HG02763 (cell line): Measurements from ENCODE around the gene SERPINA4.
"Not testable (repeated sequence)": the region's sequence is repeated elsewhere in the genome, so short reads cannot be mapped to it uniquely, and the experiment has no call there.

Experiments used
- ATAC-seq: cut with Tn5 transposase; IDR thresholded peaks from one replicate; pipeline ENCODE4 v1.9.1; 2021; ENCODE audit warnings: mild to moderate bottlenecking, moderate library complexity; ENCODE audit not compliant: unreplicated experiment

The SERPINA4 gene

DNA sequence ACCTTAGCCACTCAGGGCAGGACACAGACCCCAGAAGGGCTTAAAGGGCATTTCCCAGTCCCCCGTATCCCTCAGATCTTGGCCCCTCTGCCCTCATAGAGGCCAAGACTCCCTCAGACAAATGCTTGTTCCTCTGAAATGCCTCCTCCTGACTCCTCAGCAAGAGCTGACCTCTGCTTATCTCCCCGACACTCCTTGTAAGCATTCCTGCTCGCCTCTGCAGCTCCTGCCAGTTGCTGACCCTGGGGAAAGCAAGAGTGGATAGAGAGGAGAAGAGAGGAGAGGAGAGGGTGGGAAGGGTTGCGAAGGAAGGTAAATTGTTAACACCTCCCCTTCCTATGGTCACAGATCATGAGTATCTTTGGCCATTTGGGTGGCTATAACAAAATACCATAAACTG, 27.1 kb downstream of the SERPINA4 start:
- no peak for ATAC-seq

DNA sequence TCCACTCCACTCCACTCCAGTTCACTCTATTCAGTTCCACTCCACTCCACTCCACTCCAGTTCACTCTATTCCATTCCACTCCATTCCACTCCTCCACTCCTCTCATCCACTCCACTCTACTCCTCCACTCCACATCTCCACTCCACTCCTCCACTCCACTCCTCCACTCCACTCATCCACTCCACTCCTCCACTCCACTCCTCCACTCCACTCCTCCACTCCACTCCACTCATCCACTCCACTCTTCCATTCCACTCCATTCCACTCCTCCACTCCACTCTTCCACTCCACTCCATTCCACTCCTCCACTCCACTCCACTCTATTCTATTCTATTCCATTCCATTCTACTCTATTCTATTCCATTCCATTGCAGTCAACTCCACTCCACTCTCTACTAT, 29.8 kb downstream of the SERPINA4 start:
- no peak for ATAC-seq

DNA sequence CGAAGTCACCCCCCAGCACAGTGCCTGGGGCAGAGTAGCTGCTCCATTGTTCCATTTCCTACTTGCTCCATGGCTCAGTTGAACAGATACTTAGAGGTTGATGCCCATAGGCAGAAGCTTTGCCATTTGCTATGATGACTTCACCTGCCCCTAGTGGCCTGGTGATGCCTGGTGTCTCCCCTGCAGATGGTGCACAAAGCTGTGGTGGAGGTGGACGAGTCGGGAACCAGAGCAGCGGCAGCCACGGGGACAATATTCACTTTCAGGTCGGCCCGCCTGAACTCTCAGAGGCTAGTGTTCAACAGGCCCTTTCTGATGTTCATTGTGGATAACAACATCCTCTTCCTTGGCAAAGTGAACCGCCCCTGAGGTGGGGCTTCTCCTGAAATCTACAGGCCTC, 30.6 kb downstream of the SERPINA4 start:
- ATAC-seq = no peak

DNA sequence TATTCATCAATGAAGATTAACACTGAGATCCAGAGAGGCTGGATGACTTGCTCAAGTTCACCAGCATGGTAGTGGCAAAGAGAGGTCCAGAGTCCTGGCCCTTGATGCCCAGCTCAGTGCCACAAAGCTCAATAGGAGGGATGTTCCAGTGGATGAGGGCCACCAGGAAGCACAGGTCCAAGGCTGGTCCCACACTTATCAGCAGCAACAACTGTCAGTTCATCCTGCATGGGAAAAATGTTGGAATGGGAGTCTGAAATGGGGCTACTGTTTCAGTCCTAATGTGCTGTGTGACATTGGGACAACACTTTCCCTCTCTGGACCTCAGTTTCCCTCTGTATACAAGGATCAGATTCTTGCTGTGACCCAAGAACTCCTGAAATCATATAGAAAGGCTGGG, 31.2 kb downstream of the SERPINA4 start:
- ATAC-seq = no peak

DNA sequence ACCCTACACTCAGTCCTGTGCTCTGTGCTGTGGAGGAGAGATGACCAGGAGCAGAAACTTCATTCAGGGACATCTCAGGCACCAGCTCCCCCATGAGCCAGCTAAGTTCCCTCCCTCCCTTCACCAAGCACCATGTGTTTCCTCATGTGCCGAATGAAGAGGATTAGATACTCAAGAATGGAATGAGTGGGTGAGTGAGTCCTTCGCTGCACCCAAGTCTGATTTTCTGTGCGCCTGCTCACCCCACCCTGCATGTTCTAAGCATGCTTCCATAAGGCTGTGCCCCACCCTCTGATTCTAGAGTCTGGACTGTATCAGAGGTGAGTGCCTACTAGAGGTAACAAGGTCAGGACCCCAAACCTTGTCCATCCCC, 32.1 kb downstream of the SERPINA4 start:
- ATAC-seq = no peak

DNA sequence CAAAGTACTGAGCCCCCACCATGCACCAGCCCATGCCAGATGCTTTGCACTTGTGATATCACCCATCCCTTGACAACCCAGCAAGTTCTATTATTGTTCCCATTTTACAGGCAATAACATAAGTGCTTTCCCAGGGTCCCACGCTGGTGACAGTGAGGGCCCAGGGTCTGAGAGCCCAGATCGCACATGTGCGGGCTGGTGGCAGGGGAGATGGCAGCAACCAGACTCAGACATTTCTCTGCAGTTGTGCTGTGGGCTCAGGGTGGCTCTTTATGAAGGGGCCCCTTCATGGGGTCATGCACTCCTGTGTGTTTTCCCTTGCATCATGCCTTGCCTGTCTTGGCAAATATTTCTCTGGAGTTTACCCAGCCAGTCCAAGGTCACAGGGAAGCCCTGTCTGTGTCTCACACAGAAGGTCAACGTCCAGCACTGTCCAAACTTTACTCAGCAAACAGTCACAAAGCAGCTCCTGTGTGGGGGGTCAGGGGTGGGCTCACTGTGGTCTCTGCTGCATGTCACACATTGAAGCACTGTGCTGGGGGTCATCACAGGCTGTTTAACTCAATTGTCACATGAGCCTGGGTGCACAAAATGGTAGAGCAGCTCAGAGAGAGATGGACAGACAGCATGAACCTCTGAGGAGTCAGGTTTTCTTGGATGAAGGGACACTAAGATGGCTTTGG, 32.6 kb downstream of the SERPINA4 start:
- ATAC-seq = no peak

DNA sequence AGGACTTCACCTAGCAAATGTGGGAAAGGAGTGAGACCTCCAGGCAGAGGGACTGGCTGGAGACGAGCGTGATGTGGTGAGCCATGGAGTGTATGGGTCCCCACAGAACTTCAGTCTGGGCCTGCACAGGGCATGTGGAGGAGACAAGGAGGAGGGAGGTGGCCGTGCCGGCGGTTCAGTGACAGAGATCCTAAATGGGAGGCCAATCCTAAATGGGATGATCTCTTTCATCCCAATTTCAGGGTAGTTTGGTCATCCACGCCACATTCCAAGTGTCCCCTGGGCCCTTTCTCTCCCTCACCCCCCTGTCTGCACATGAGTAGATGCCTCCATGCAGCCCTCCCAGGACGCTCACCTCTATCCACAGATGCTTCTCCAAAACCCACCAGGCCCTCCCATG, 33.2 kb downstream of the SERPINA4 start:
- no peak for ATAC-seq

DNA sequence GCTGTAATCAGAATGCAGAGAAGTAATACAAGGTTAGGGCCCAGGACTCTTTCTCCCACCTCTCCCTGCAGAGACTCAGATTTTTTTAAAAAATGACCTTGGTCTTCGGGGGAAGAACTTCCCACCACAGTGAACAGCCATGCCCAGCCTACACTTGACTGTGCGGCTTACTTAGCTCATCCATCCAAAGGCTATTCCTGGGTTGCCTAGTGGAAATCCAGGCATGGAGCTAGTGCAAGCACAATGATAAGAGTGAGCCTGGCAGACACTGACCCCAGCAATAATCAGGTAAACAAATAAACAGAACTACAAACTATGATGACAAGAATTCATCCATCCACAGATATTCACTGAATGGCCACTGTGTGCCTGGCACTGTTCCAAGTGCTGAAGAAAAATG, 34.7 kb downstream of the SERPINA4 start:
- ATAC-seq = no peak

DNA sequence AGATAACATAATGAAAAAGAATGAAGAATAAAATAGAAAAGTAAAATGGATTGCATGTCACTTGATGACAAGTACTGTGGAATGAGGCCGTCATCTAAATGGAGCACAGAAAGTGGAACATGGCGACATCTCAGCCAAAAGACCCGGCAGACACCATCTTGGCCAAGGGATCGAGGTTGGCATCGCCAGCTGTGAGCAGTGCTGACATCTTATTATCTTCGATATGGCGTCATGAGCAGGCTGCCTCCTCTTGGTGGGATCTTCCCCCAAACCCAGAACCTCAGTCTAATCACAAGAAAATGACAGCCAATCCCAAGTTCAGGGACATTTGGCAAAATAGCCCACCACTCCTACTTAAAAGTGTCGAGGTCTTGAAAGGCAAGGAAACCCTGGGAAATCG, 35.1 kb downstream of the SERPINA4 start:
- ATAC-seq = no peak

DNA sequence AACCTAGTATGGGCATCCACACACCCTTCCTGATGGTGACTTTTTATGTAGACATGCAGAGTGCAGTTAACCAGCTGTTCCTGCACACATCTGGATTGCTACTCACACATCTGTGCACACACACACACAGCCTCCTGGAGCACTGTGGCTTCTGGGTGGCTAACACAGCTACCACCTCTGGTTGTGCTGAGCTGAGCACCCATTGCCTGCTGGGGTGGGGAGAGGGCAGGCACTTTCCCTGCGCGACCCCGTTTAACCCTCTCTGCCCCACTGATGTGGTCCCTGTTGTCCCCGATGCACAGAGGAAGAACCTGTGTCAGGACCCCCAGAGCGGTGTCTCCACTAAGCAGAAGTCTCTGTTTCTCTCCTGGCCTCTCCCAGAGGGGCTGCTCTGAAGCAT, 36.5 kb downstream of the SERPINA4 start:
- ATAC-seq = no peak

DNA sequence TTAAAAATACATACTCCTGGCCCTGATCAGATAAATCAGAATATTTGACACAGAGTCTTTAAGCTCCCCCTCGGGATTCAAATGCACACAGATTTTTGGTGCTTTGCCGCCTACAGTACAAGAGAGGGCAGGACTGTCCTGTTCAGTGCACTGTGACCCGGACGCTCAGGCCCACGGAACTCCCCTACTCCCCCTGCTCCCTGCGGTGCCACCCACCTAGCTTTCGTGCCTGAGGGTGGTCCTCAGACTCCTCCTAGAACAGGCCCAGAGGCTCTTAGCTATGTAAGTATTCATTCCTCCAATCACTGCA, 37.2 kb downstream of the SERPINA4 start:
- no peak for ATAC-seq

DNA sequence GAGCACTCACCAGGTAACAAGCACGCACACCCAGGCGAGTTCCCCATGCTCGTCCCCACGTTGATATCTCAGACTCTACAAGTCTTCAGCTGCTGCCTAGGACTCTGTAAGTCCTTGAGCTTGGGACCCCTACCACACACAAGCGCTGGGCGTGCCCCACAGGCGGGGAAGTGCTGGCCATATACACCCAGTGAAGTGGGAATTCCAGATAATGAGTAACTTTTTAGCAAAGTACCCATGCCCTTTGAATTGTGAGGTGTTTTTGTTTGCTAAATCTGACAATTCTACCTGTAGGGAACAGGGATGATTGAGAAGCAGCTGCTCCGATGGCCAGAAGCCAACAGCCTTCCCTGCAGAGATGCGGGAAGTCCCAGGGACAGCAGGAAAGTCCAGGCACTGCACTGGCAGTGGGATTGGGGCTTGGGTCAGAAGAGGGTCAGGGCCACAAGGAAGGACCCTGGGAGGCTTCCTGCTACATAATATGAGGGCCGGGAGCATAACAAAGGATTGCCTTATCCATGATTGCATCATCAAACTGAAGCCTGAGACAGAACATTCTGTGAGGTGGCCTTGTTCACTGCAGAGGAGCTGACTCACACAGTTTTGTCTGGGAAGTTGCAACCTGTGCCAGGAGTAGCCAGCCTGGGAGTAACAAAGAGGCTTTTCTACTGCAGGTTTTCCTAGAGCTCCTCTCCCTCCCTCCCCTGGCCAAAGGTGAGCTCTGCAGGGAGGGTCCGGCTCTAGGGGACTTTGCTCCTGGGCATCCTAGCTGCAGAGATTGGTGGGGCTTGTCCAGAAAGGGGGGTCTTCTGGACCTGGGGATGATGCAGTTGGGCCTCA, 37.8 kb downstream of the SERPINA4 start:
- no peak for ATAC-seq

DNA sequence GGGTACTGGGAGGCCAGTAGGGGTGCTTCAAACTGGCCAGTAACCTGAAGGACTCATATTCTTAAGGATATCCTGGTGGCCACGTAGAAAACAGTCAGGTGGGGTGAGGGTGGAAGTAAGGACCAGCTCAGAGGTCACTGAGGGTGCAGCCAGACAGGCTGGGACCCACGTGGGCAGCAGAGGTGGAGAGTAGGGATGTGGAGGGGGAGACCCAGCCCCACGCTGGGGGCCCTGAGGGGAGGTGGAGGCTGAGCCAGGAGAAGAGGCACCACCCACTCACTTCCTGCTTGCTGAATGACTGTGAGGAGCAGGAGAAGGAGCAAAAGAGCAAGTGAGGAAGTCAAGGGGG, 38.4 kb downstream of the SERPINA4 start:
- ATAC-seq = no peak

DNA sequence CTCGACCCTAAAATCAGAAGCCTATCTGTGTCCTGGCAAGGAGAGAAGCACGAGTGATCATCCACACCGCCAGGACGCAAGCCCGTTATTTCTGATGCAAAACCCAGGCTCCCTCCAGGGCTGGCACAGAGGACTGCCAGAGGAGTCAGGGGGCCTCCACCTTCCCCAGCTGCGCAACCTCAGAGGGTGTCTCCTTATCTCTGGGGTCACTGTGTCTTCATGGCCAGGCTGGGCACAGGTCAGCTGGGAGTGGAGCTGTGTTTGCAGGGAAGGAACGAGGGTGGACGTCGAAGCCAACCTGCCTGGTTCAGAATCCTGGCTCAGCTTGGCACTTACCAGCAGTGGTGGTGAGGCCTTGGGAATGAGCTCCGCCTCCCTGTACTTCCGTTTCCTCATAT, 38.9 kb downstream of the SERPINA4 start:
- ATAC-seq = no peak

DNA sequence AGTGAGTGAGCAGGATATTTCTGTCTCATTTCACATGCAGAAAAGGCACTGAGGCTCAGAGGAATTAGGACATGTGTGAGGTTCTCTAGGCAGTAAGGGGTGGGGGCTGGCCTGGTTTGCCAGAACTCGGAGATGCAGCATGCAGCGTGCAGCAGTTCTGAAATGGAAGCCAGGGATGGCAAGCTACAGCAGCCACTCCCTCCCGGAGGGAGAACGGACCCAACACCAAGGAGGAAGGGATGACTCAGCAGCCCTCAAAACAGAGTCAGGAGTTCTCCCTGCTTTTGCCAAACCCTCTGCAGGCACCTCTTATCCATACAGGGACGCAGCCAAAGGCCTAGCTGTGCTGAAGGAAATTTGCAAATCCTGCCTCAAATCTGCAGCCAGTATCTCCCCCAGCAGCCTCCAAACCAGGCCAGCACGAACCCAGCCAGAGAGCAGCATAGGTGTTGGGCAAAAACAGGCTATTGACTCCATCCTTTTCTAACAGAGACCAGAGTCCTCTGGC, 40.7 kb downstream of the SERPINA4 start:
- ATAC-seq = no peak

DNA sequence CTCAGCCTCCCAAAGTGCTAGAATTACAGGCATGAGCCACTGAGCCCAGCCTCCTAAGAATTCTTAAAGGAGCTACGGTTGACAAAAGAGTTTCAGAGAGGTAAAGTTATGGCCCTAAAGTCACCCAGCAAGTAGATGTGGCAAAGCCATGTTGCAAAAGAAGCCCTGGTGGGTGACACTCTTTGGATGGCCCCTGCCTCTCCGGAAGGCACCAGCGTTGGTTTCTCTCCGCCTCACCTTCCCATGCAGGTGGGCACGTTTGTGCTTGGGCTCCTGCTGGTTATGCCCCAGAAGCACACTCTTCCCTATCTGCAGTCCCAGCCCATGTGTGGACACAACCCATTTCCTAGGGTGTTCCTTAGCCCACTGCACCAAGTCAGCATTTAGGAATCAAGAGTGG, 41.5 kb downstream of the SERPINA4 start:
- ATAC-seq = no peak

DNA sequence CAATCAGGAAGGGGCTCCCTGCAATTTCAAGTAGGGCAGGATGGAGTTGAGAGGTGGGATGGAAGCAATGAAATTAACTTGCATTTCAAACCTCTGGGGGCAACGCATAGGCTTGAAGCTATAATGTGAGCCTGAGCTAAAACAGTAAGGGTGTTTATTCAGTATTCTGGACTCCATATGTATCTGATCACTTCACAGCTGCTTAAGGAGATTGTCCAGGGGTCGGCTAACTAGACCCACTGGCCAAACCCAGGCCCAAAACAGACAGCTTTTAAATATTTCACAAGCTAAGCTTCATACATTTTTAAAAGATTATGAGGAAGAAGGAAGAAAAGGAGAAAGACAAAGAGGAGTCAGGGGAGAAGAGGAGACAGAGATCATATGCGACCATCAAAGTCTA, 44.1 kb downstream of the SERPINA4 start:
- ATAC-seq = no peak

DNA sequence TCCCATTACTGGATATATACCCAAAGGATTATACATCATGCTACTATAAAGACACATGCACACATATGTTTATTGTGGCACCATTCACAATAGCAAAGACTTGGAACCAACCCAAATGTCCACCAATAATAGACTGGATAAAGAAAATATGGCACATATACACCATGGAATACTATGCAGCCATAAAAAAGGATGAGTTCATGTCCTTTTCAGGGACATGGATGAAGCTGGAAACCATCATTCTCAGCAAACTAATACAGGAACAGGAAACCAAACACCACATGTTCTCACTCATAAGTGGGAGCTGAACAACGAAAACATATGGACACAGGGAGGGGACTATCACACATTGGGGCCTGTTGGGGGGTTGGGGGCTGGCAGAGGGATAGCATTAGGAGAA, 47.7 kb downstream of the SERPINA4 start:
- ATAC-seq = not testable (repeated sequence)

DNA sequence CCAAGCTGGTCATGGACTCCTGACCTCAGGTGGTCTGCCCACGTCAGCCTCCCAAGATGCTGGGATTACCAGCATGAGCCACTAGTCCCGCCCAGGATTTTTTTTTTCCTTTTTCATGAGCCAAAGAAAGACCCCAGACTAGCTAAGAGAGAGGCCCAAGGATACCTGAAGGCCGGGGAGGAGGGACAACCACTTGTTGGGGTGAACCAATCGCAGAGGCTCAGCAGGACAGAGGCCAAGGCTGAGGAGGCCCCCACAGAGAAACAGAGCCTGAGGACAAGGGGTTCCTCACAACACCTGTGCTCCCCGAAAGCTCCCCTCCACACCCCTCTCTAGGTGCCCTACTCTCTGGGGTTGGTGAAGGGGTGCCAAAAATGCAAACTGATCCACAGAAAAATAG, 49.9 kb downstream of the SERPINA4 start:
- no peak for ATAC-seq

DNA sequence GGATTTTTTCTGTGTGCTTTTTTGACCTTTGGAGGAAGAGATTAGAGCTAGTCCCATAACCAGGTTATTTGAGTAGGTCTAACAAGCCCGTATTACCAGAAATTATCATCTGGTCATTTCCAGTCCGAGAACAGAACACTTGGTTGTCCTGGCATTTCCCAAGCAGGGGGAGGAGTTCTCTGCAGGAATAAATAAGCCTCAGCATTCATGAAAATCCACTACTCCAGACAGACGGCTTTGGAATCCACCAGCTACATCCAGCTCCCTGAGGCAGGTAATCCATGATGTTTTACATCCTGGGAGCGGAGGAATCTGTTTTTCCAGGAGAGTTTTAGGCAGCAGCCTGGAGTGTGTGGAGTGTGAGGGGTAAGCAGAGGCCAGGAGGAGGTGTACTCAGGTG, 50.9 kb downstream of the SERPINA4 start, which contains the start of gene SERPINA3:
TSS of gene SERPINA3 (plus strand) at position 218 of the 400 bp plus-strand sequence. CDS start 2,051 bp downstream, outside the sequence.
- no peak for ATAC-seq

DNA sequence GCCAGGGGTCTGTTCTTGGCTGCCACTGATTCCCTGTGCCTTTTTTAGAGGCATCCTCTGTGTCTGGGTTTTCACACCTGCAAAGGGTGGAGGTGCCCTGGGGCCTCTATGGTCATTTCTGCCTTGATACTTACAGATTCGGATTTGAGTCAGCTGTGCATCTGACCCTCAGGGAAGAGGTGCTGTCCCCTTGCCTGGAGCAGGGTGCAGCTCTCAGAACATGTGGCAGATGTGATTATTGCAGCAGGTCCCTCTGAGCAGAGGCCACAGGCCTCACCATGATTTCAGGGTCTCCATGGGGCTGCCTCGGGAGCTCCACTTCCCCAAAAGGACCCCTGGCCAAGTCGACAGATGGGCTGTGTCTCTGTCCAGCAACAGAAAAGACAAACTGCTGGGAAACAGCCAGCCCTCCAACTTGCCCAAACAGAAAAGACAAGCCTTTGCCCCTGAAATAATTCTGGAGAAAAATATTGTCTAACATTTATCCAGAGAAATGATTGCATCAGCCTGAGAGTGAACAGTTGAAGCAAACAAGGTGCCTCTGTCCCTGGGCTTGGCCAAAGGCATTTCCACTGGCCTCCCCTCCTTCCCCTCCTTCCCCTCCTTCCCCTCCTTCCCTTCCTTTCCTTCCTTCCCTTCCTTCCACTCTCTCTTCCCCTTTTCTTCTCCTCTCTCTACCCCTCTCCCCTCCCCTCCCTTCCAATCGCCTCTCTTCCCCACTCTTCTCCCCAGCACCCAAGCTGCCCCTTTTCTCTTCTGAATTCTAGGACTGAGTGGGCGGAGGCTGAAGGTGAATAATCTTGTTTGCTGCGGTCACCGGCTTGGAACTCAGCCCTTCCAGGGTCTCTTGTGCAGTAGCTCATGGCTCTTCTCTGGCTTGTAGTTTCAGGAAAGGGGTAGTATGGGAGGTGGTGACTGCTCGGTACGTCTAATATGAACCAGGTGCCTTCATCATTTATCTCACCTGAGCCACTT, 51.6 kb downstream of the SERPINA4 start:
- no peak for ATAC-seq
